Measurements from ENCODE around the gene ADAR. TPM values are rescaled to one million over a fixed set of nuclear protein-coding genes. Genes with fewer than 3 reads are reported as not detected.

Gene ADAR
- total RNA-seq, 1 donor from 2014 or later = 81.5 TPM

DNA sequence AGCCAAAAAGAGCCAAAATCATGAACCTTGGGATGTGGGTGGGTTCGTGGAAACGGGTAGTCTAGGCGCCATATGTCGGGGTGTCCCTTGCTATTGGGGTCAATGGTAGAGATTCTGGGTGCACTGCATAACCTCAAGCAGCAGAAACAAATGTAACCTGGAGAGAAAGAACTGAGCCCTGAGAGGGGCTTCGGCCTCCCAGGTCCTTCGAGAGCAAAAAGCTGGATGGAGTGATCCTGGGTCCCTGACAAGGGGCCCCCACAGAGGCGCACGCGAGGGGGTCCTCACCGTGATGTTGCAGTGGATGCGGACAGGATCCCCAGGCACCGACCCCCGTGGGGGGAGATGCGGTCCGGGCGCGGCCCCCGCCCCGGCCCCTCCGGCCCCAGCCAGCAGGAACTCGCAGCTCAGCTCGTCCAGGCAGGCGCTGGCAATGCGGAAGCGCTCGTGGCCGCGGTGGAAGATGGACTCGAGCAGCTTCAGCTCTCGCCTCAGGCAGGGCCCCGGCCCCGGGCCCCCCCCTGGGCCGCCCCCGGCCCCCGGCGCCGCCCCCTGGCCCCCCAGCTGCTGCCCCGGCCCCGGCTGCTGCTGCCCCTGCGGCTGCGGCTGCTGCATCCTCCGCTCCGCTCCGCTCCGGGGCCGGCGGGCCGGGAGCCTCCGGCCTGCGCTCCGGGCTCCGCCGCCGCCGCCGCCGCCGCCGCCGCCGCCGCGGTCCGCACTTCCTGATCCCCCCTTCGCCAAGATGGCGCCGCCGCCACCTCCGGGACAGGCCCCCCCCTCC is 49.9 kb downstream of the ADAR start, which contains the start of gene UBE2Q1:
Gene UBE2Q1 (minus strand): TSS at position 724 of the 781 bp plus-strand sequence. CDS start 109 bp downstream, at position 615.
- DNase-seq (ENCODE audit: low read depth, low spot score) = no peak

DNA sequence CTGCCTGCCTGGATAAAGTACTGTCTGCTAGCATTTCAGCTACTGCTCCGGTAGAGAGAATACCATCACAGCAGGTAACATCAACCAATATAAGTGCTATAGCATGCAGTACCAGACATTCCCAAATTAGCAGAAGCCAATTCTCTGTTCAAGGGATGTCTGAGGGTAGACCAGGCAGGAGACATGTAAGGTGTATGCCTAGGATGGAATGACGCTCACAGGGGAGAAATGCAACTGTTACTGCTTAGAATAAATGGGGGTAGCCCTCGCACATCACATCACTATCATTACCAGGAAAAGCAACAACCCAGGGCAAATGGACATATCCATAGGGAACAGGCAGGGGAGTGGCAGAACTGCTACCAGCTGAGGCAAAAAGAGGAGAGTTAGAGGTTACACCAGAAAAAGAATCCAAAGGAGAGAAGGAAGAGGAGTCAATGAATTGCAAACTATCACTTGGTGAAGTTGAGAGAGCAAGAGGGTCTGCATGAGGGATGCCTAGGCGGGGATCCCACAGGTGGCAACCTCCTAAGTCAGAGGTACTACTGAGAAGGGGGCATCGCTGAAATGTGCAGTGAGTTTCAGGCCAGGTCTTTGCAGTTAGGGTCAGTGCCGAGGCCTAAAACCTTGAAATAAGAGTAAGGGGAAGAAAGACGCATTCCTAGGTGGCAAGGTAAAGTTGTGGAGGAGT is 50.6 kb downstream of the ADAR start:
- no peak for DNase-seq (ENCODE audit: low read depth, low spot score)

DNA sequence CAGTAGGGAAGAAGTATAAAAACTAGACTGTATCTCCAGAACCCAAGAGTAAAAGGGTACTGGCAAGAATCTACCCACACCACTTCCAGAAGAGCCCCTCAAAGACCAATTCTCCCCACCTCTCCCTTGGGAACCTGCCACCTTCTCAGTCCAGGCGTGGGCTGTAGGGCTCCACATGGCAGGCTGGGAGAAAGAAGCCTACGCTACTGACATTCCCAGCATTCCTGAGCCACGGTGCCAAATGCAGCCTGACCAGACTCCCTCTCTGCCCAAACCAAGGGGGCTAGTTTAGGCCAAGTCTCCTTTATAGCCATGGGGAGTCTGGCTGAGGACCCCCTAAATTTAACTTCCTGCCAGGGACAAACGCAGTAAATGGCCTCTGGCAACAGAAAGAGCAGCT is 51.6 kb downstream of the ADAR start:
- DNase-seq (ENCODE audit: low read depth, low spot score) = no peak

DNA sequence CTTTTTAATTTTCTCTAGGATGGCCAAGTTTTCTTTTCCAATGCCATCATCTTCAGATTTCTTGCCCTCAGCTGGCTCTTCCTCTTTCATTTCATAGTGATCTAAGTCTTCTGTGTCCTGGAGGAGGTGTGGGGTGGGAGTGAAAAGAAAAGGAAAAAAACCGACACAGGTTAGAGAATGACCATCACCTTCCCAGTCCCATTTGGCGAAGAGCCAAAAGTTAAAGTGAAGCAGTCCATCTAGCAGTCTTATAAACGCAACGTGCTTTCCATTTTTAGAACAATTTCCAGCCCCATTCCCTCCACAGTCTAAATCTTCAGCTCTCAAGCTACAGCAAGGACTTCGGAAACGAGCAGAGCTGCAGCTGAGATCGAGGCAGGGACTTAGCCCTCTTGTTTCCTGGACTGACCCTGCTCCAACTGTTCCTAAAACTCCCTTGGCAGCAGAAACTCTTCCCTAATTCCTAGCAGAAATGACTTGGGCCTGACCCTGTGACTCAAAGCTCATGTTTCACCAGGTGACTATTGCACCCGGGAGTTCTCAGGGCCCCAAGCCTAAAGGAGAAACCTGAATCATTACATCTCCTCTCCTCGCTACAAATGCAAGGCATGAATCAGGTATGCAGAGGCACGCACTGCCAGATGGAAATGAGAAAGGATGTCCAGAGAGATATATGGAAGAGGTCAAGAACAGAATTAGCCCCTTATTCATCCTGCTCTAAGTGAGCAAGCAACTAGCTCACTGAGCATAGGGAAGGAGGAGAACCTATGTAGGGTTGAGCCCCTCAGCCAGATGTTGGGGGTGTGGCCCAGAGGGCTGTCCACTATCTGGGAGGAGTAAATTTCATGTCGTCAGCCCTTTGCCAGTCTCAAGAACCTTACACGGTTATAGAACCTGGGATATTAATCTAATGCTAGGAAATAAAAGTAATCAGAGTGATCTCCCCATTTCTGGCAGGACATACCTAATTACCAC is 54.6 kb downstream of the ADAR start:
- no peak for DNase-seq (ENCODE audit: low read depth, low spot score)

DNA sequence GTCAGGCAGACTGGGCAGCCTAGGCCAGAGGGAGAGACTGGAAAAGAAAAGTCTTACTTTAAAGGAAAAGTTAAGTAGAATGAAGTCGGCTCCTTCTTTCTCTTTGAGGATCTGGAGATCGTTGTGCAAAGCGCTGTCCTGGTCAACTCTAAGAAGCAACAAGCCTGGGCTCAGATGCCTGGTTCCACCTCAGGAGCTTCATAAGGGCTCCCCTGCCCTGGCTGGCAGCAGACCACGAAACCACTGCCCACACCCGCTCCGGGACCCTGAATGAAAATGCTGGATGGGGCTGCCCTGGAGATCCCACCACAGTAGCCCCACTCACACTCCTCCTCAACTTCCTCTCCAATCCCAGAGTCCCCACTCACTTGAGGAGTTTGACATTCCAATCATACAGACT is 56.0 kb downstream of the ADAR start:
- no peak for DNase-seq (ENCODE audit: low read depth, low spot score)

DNA sequence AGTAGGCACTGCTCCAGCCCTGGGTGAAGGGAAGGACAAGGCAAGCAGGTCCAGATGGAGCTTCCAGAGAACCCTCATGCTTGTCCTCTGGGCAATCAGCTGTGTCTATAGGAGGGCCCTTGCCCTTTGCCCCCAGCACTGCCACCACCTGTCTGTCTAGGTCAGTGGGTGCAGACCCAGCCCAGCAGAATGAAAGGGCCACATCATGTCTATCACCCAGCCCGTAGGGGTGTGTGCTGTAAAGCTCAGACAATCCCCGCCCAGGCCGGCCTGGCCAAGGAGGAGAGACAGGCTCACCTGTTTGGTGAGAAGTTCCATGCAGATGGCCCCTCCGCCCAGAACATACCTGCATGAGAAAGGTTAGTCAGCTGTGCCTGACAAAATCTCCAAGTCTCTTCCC is 56.5 kb downstream of the ADAR start:
- DNase-seq (ENCODE audit: low read depth, low spot score) = no peak

DNA sequence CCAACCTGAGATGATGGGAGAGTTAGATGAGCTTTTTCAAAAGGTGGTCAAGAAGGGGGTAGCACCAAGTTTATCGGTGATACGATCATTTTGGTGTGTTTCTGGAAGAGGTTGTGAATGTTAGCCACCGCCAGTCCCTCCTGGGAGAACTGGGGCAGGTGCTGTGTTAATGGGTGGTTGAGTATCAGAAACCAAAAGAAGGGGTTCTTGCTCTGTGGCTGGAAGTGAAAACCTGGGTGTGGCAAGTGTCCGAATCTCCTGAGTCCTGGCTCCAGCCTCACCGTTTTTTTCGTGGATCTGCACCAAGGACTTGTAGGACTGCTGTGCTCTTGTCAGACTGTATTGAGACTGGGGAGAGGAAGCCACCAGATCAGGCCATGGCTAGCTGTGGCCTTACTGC is 57.3 kb downstream of the ADAR start:
- no peak for DNase-seq (ENCODE audit: low read depth, low spot score)

DNA sequence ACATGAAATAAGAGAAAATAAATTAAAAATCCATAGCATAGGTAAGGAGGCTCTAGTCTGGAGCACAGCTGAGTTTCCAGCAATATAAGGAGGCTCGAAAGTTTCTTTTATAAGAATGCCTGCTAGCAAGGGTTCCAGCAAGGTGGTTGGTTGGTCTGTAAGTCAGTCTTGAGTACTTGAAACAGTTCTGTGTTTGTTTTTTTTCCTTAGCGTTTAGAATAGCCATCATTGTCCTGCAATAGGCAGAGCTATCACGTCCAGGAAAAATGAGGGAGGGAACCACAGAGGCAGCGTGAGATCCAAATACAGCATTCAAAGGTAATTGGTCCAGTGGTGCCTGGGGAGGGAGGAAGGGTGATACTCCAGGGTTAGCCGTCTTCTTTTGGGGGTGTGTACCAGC is 57.9 kb downstream of the ADAR start:
- DNase-seq (ENCODE audit: low read depth, low spot score) = no peak

DNA sequence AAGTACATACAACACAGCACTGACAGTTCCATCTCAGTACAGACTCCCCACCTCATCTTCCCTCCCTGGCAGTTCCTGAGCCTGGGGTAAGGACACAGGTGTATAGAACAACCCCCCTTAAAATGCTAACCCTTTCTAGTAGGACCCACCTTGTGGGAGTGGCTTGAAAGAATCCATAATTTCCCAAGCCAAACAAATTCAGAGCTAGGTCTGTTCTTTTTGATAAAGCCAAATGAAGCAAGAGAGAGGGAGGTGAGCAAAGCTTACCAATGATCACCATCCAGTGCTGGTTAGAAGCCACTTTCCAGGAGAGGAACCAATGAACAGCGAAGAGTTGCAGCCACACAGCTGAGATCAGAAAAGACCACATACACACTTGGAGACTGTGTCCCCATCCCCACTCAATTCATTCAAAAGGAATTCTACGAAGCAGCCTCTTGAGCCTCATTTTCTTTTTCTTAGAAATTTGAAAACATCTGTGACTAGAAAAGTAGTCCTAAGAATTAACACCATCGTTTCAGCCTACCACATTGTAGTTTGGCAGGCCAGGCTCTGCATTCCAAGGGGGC is 58.7 kb downstream of the ADAR start:
- no peak for DNase-seq (ENCODE audit: low read depth, low spot score)

DNA sequence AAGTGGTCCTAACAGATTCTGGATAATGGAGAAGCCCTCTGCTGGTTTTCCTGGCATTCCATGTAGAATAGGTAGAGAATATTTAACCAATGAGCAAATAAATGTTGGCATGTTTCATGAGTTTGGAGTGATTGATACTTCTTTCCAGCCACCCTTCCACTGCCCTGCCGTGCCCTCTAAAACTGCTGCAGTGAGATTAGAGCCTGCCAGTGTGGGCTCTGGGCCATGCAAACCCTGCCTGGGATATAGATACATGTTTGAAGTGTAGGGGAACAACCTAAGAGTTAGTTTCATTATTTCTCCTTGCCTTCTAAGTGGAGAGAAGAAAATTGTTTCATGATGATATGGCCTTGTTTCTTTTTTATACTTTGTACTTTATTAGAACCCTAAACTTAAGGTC is 60.0 kb downstream of the ADAR start:
- no peak for DNase-seq (ENCODE audit: low read depth, low spot score)

DNA sequence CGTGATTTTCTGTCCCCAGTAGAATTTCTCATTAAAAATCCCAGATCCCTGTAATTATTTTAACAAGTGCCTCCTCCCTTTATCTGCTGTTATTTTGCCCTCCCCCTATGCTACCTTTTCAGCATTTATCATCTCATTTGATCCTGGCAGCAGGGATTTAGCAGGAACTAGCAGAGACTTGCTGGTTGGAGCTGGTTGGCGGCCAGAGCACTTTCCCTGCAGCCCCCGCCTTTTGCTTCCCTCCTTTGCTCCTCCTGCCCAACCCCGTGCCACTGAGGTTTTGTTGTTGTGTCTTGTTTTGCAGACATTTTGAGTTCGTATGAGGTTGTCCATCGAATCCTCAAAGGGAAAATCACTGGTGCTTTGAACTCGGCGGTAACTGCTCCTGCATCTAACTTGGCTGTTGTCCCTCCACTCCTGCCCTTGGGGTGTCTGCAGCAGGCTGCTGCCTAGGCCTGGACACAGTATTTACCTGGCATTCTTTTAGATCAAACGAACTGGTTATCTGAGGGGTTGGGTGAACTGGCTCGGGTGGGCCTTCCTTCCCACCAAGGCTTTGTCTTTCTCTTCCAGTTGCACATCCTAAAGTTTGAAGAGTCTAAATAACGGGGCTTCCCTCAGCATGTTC is 60.8 kb downstream of the ADAR start:
- DNase-seq (ENCODE audit: low read depth, low spot score) = no peak

DNA sequence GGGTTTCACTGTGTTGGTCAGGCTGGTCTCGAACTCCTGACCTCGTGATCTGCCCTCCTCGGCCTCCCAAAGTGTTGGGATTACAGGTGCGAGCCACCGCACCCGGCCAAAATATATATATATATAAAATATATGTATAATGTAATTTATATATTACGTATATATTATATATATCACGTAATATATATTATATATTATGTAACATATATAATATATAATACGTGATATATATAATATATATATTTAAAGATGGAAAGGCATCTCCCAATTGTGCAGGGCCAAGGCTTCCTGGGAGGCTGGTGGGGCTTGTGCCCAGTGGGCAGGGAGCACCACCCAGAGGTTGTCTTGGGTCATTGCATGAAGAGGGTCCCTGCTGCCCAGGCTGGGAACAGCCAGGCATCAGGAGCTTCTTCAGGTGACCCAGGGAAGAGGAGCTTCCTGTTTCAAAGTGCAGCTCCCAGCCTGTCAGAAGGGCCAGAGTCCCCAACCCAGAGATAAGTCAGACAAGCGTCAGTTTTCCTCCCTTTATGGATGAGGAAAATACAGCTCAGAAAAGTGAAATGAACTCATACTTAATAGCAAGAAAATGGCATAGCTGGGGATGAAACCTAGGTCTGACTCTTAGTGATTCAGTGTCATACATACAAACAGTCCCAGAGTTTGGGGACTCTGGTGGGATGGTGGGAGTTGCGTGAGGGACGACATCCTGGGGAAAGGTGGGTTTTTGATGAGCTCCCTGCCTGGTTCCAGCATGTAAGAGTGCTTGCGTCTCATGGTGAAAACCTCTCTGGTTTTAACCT is 61.5 kb downstream of the ADAR start:
- no peak for DNase-seq (ENCODE audit: low read depth, low spot score)

DNA sequence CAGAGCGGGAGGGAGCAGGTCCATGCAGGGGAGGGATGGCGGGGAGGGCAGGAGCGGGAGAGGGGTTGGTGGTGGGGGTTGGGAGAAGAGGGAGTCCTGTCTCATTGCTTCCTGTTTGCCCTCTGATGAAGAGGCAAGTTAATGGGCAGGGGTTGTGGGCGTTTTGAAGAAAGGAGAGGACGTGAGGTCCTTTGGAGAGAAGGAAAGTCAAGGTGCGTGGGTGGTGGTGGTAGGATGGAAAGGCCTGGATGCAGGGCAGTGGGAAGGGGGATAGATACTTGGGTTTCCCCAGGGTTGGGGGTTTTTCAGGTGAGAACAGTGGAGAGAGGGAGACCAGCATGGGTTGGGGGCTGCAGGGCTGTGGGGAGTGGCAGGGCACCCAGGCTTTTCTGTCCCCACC is 66.8 kb downstream of the ADAR start:
- no peak for DNase-seq (ENCODE audit: low read depth, low spot score)

DNA sequence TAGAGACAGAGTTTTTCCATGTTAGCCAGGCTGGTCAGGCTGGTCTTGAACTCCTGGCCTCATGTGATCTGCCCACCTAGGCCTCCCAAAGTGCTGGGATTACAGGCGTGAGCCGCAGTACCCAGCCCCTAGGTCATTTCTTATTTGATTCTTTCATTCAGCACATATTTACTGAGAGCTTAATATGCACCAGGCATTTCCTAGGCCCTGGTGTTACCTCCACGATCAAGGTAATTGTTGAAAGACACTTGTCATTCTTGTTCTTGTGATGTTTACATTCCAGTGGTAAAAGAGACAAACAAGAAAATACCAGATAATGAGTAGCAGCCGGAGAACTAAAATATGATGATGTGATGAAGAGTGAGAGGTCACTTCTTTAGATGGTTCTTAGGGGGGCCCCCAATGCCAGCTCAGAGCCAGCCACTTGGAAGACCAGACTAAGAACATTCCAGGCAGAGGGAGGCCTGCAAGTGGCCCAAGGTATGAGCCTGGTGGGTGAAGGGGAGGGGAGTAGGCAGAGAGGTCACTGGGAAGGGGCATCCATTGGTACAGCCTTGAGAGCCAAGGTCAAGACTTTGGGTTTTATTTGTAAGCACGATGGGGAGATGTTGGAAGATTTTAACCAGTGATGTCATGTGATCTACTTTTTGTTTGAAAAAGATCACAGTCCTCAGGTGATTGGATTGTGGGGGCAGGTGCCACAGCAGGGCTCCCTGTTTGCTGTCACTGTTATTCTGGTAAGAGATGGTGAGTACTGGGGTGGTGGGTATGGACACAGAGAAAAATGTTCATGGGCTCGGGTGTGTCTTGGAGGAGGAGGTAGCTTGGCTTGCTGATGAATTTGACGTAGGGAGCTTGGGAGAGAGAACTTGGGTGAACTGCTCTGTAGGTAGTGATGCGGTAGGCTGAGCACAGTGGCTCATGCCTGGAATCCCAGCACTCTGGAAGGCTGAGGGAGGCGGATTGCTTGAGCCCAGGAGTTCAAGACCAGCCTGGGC is 68.2 kb downstream of the ADAR start:
- no peak for DNase-seq (ENCODE audit: low read depth, low spot score)

DNA sequence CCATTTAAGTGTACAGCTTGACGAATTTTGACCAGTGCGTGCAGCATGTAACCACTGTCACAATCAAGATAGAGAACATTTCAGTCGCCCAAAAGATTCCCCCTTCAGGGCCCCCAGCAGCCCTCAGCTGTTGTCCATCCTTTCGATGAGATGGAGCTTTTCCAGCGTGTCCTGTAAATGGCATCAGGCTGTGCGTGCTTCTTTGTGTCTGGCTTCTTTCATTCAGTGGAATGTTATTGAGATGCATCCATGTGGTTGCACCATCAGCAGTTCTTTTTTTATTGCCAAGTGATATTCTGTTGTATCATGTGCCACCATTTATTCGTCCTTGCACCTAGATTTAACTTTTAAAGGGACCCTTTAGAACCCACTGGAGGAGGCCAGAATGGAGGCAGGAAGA is 71.4 kb downstream of the ADAR start:
- no peak for DNase-seq (ENCODE audit: low read depth, low spot score)

DNA sequence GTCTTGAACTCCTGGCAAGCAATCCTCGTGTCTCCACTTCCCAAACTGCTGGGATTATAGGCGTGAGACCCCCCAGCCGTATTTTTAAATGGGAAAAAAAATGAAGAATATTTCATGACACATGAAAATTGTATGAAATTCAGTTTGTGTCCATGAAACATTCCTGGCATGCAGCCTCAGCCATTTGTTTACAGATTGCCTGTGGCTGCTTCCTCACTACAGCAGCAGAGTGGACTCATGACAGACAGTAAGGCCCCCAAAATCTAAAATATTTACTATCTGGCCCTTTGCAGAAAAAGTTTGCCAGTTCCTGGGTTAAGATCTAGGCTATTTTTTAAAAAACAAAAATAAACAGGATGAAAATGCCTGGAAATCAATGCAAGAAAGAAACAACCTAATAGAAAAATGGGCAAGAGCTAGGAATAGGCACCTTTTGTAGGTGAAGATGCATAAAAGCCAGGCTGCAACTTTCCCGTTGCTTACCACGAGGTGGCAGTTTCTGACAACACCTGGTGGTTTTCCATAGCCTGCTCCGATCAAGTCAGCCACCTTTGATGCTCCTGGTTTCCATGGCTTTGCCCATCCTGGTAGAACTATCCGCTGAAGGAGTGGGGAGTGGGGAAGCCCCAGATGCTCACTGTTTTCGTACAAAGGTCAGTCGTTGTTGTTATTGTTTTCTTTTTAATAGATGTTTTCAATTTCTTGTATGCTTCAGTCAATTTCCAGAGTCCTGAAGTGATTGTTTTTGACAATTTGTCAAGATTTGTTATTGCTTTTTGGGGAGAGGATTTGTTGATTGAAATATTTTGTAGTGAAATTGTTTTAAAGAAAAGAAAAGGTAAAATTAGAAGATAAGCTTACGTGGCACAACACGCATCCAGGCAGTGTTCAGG is 73.8 kb downstream of the ADAR start:
- no peak for DNase-seq (ENCODE audit: low read depth, low spot score)

All from pulmonary artery endothelial cell (primary cell).